HepG2 (cell line): ENCODE measurements around the gene MAGI1. TPM values are rescaled to one million over a fixed set of nuclear protein-coding genes. Genes with fewer than 3 reads are reported as not detected.

ENCODE experiments used
- FOSL2 ChIP-seq: sonication (generic); formaldehyde crosslinking; IDR thresholded peaks from 2 replicates; pipeline ENCODE4 v1.4.0; 2020; ENCODE audit warnings: missing genetic modification reagents
- GATAD2A ChIP-seq: IDR thresholded peaks from 2 replicates; pipeline ENCODE4 v1.6.1; 2016
- GTF3A ChIP-seq: sonication (generic); formaldehyde crosslinking; conservative IDR thresholded peaks from 2 replicates; pipeline ENCODE4 v1.4.0; 2020; ENCODE audit warnings: mild to moderate bottlenecking, missing genetic modification reagents
- PRPF4 ChIP-seq: fragments of 200-400 bp; formaldehyde crosslinking; IDR thresholded peaks from 2 replicates; pipeline ENCODE4 v1.6.1; 2016; ENCODE audit warnings: low read length, low read depth; ENCODE audit not compliant: poor library complexity, severe bottlenecking
- RARA ChIP-seq: IDR thresholded peaks from 2 replicates; pipeline ENCODE4 v1.6.1; 2016; ENCODE audit warnings: missing genetic modification reagents, missing compliant biosample characterization
- ZNF512 ChIP-seq: sonication (generic); formaldehyde crosslinking; IDR thresholded peaks from 2 replicates; pipeline ENCODE4 v1.4.0; 2020; ENCODE audit warnings: mild to moderate bottlenecking, missing genetic modification reagents
- ZNF547 ChIP-seq: sonication (generic); formaldehyde crosslinking; IDR thresholded peaks from 2 replicates; pipeline ENCODE4 v1.5.1; 2020; ENCODE audit warnings: mild to moderate bottlenecking, missing genetic modification reagents
- ZNF563 ChIP-seq: sonication (generic); formaldehyde crosslinking; IDR thresholded peaks from 2 replicates; pipeline ENCODE4 v1.8.0; 2022; ENCODE audit warnings: mild to moderate bottlenecking, moderate library complexity, missing genetic modification reagents
- polyA plus RNA-seq, 8 experiments: library from polyadenylated mRNA; depleted of rRNA in 3 of 8; stranded (reverse) in 7 of 8; unstranded in 1 of 8; fragments of >200 nt; fragmentation: Illumina TruSeq in 4 of 8; extraction: Trizol in 4 of 8; gene quantifications; 2 replicates each; pipeline versions ENCODE4 v1.2.1 to v1.2.3, GENCODE V29; 2011 to 2016; ENCODE audit warnings: low read depth in 4 of 8, missing spikeins in 1 of 8, mixed read lengths in 1 of 8; ENCODE audit not compliant: insufficient read depth in 1 of 8
- total RNA-seq, 5 experiments: library from RNA; depleted of rRNA; stranded (reverse); fragments of >200 nt; fragmentation: Illumina TruSeq; extraction: Trizol; gene quantifications; 2 replicates each; pipeline ENCODE4 v1.2.3, GENCODE V29; 2016; ENCODE audit warnings: low read depth in 1 of 5
- TF ChIP-seq, protein P1 (sequence below): sonication (generic); formaldehyde crosslinking; IDR thresholded peaks from 2 replicates; pipeline ENCODE4 v1.4.0; 2020; ENCODE audit warnings: missing genetic modification reagents
- TF ChIP-seq, protein P2 (sequence below): sonication (generic); formaldehyde crosslinking; IDR thresholded peaks from 2 replicates; pipeline ENCODE4 v1.9.0; 2021; ENCODE audit warnings: missing genetic modification reagents, mild to moderate bottlenecking, borderline replicate concordance
- TF ChIP-seq, protein P3 (sequence below): sonication (generic); formaldehyde crosslinking; IDR thresholded peaks from 2 replicates; pipeline ENCODE4 v1.5.1; 2020; ENCODE audit warnings: mild to moderate bottlenecking, missing genetic modification reagents, moderate library complexity

The MAGI1 gene
- total and polyA plus RNA-seq, 2 of the 13 experiments (the other 11 are each of a cell fraction or from before 2014, with no cell fraction given) = 22.2 to 26.0 TPM

- TF ChIP-seq, protein P1, sequence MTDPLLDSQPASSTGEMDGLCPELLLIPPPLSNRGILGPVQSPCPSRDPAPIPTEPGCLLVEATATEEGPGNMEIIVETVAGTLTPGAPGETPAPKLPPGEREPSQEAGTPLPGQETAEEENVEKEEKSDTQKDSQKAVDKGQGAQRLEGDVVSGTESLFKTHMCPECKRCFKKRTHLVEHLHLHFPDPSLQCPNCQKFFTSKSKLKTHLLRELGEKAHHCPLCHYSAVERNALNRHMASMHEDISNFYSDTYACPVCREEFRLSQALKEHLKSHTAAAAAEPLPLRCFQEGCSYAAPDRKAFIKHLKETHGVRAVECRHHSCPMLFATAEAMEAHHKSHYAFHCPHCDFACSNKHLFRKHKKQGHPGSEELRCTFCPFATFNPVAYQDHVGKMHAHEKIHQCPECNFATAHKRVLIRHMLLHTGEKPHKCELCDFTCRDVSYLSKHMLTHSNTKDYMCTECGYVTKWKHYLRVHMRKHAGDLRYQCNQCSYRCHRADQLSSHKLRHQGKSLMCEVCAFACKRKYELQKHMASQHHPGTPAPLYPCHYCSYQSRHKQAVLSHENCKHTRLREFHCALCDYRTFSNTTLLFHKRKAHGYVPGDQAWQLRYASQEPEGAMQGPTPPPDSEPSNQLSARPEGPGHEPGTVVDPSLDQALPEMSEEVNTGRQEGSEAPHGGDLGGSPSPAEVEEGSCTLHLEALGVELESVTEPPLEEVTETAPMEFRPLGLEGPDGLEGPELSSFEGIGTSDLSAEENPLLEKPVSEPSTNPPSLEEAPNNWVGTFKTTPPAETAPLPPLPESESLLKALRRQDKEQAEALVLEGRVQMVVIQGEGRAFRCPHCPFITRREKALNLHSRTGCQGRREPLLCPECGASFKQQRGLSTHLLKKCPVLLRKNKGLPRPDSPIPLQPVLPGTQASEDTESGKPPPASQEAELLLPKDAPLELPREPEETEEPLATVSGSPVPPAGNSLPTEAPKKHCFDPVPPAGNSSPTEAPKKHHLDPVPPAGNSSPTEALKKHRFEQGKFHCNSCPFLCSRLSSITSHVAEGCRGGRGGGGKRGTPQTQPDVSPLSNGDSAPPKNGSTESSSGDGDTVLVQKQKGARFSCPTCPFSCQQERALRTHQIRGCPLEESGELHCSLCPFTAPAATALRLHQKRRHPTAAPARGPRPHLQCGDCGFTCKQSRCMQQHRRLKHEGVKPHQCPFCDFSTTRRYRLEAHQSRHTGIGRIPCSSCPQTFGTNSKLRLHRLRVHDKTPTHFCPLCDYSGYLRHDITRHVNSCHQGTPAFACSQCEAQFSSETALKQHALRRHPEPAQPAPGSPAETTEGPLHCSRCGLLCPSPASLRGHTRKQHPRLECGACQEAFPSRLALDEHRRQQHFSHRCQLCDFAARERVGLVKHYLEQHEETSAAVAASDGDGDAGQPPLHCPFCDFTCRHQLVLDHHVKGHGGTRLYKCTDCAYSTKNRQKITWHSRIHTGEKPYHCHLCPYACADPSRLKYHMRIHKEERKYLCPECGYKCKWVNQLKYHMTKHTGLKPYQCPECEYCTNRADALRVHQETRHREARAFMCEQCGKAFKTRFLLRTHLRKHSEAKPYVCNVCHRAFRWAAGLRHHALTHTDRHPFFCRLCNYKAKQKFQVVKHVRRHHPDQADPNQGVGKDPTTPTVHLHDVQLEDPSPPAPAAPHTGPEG (CRISPR knock-in tag) = 0 out of 2 replicates have a peak, but pooled peaks have one; percentile 31
- TF ChIP-seq ZNF563 (CRISPR knock-in tag) (no peak), PRPF4 (no peak), FOSL2 (CRISPR knock-in tag) (peak; percentile 57), GTF3A (CRISPR knock-in tag) (0 out of 2 replicates have a peak, but pooled peaks have one; percentile 20), GATAD2A (CRISPR knock-in tag) (0 out of 2 replicates have a peak, but pooled peaks have one; percentile 3), ZNF512 (CRISPR knock-in tag) (no peak), ZNF547 (0 out of 2 replicates have a peak, but pooled peaks have one; percentile 39), RARA (CRISPR knock-in tag) (0 out of 2 replicates have a peak, but pooled peaks have one; percentile 6)
- TF ChIP-seq, protein P2, sequence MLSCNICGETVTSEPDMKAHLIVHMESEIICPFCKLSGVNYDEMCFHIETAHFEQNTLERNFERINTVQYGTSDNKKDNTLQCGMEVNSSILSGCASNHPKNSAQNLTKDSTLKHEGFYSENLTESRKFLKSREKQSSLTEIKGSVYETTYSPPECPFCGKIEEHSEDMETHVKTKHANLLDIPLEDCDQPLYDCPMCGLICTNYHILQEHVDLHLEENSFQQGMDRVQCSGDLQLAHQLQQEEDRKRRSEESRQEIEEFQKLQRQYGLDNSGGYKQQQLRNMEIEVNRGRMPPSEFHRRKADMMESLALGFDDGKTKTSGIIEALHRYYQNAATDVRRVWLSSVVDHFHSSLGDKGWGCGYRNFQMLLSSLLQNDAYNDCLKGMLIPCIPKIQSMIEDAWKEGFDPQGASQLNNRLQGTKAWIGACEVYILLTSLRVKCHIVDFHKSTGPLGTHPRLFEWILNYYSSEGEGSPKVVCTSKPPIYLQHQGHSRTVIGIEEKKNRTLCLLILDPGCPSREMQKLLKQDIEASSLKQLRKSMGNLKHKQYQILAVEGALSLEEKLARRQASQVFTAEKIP (CRISPR knock-in tag) = 0 out of 2 replicates have a peak, but pooled peaks have one; percentile 33
- TF ChIP-seq, protein P3, sequence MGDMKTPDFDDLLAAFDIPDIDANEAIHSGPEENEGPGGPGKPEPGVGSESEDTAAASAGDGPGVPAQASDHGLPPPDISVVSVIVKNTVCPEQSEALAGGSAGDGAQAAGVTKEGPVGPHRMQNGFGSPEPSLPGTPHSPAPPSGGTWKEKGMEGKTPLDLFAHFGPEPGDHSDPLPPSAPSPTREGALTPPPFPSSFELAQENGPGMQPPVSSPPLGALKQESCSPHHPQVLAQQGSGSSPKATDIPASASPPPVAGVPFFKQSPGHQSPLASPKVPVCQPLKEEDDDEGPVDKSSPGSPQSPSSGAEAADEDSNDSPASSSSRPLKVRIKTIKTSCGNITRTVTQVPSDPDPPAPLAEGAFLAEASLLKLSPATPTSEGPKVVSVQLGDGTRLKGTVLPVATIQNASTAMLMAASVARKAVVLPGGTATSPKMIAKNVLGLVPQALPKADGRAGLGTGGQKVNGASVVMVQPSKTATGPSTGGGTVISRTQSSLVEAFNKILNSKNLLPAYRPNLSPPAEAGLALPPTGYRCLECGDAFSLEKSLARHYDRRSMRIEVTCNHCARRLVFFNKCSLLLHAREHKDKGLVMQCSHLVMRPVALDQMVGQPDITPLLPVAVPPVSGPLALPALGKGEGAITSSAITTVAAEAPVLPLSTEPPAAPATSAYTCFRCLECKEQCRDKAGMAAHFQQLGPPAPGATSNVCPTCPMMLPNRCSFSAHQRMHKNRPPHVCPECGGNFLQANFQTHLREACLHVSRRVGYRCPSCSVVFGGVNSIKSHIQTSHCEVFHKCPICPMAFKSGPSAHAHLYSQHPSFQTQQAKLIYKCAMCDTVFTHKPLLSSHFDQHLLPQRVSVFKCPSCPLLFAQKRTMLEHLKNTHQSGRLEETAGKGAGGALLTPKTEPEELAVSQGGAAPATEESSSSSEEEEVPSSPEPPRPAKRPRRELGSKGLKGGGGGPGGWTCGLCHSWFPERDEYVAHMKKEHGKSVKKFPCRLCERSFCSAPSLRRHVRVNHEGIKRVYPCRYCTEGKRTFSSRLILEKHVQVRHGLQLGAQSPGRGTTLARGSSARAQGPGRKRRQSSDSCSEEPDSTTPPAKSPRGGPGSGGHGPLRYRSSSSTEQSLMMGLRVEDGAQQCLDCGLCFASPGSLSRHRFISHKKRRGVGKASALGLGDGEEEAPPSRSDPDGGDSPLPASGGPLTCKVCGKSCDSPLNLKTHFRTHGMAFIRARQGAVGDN (CRISPR knock-in tag) = peak; percentile 31; the same call in 1 of the 2 replicates
Observed at GRCh38 chr3:66037330-66037985, 1.3 kb downstream of the MAGI1 start (continued).
